ENCODE results near the gene SHISA5.
A peak's percentile ranks its signal among the peaks of the same experiment; 100 is the strongest.
"Not testable (repeated sequence)": the region's sequence is repeated elsewhere in the genome, so short reads cannot be mapped to it uniquely, and the experiment has no call there.

The SHISA5 gene

DNA sequence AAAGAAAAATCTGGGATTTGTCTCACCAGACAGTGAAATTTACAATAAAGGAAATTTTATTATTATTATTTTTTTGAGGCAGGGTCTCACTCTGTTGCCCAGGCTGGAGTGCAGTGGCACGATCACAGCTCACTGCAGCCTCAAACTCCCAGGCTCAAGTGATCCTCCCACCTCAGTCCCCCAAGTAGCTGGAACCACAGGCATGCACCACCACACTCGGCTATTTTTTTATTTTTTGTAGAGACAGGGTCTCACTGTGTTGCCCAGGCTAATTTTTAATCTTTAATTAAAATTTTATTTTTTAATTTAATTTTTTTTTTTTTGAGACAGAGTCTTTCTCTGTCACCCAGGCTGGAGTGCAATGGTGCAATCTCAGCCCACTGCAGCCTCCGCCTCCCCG is 29.9 kb downstream of the SHISA5 start:
- H3K4me3 ChIP-seq (ENCODE audit: low read depth in 1 of 2, low read length in 2 of 2); H3K9me3 ChIP-seq (ENCODE audit: control insufficient read depth in 1 of 2, low read length in 2 of 2); H3K27ac ChIP-seq (ENCODE audit: low read length); H3K27me3 ChIP-seq (ENCODE audit: low read depth, low read length): not testable (repeated sequence)
- H3K4me1 ChIP-seq (ENCODE audit: control insufficient read depth in 1 of 2, insufficient read depth in 2 of 2, low read length in 2 of 2) = peaks cover 9 to 34% of the 10 kb centered on the region in 2 donors
- H3K36me3 ChIP-seq (ENCODE audit: control insufficient read depth in 1 of 2, insufficient read depth in 2 of 2, low read length in 2 of 2) = peaks cover 0 to 26% of the 10 kb centered on the region in 2 donors

DNA sequence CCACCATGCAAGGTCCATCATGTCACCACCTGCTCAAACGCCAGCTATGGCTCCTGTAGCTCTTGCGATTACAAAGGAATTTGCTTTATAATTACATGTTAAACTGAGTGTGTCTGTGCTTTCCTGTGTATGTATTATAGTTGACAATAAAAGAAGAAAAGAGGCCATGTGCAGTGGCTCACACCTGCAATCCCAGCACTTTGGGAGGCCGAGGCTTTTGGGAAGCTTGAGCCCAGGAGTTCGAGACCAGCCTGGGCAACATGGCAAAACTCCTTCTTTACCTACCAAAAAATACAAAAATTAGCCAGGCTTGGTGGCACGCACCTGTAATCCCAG is 30.4 kb downstream of the SHISA5 start:
- H3K4me1 ChIP-seq (ENCODE audit: control insufficient read depth in 1 of 2, insufficient read depth in 2 of 2, low read length in 2 of 2) = peaks cover 9 to 39% of the 10 kb centered on the region in 2 donors
- H3K27me3 ChIP-seq (ENCODE audit: low read depth, low read length) = no peaks in the 10 kb centered on the region
- H3K4me3 ChIP-seq (ENCODE audit: low read depth in 1 of 2, low read length in 2 of 2) = peak overlapping the region in 1 of 2 donors; percentile 99
- H3K9me3 ChIP-seq (ENCODE audit: control insufficient read depth in 1 of 2, low read length in 2 of 2) = no peaks in the 10 kb centered on the region
- H3K27ac ChIP-seq (ENCODE audit: low read length) = peak overlapping the region; percentile 99
- H3K36me3 ChIP-seq (ENCODE audit: control insufficient read depth in 1 of 2, insufficient read depth in 2 of 2, low read length in 2 of 2) = peaks cover 2 to 26% of the 10 kb centered on the region in 2 donors

DNA sequence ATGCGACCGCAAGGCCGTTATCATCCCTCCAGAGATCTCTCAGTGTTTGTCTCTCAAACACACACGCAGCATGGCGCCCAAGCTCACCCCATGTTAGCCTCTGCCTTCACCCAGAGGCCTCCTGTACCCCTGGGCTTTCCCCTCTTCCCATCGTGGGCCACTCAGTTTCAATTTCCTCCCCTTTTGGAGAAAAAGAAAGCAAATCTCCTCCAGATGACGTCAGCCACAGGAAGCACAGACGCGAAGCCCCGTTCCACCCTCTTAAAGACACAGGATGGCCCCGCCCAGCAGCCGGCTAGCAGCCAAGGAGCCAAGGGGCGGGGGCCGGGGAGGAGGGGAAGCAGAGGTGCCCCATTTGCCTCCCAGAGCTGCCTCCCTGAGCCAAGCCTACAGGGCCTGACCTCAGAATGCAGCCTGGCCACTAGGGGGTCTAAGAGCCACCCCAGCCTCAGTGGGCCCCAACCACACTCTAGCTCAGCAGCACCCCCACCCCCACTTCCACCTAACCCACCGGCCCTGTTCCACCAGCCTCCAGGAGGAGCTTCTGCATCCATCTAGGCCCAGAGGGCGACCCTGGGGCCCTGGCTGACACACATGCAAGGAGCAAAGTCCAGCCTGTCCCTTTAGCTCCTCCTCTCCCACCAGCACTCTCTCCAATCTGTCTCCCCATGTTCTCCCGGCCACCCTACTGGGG is 30.9 kb downstream of the SHISA5 start:
- Histone ChIP-seq H3K4me1 (ENCODE audit: control insufficient read depth in 1 of 2, insufficient read depth in 2 of 2, low read length in 2 of 2) (peaks cover 13 to 44% of the 10 kb centered on the region in 2 donors), H3K27me3 (ENCODE audit: low read depth, low read length) (no peaks in the 10 kb centered on the region), H3K4me3 (ENCODE audit: low read depth in 1 of 2, low read length in 2 of 2) (peak overlapping the region; percentile 84 to 99), H3K9me3 (ENCODE audit: control insufficient read depth in 1 of 2, low read length in 2 of 2) (no peaks in the 10 kb centered on the region), H3K27ac (ENCODE audit: low read length) (peak overlapping the region; percentile 99), H3K36me3 (ENCODE audit: control insufficient read depth in 1 of 2, insufficient read depth in 2 of 2, low read length in 2 of 2) (peaks cover 7 to 26% of the 10 kb centered on the region in 2 donors)

DNA sequence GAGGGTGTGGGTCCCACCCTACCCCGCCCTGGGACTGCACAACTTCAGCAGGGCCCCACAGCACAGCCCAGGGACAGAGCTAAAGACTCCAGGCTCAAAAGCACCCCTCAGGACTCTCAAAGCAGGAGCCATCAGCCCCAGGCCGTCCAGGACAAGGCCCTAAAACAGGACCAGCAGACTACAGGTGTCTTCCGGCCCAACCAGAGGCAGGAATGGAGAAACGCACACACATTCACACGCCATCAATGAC is 31.4 kb downstream of the SHISA5 start:
- no peaks in the 10 kb centered on the region for H3K27me3 ChIP-seq (ENCODE audit: low read depth, low read length)
- no peaks in the 10 kb centered on the region for H3K9me3 ChIP-seq (ENCODE audit: control insufficient read depth in 1 of 2, low read length in 2 of 2)
- H3K4me1 ChIP-seq (ENCODE audit: control insufficient read depth in 1 of 2, insufficient read depth in 2 of 2, low read length in 2 of 2) = peaks cover 18 to 49% of the 10 kb centered on the region in 2 donors
- peaks cover 12 to 27% of the 10 kb centered on the region in 2 donors for H3K36me3 ChIP-seq (ENCODE audit: control insufficient read depth in 1 of 2, insufficient read depth in 2 of 2, low read length in 2 of 2)
- H3K27ac ChIP-seq (ENCODE audit: low read length) = peak overlapping the region; percentile 99
- peak overlapping the region; percentile 84 to 99 for H3K4me3 ChIP-seq (ENCODE audit: low read depth in 1 of 2, low read length in 2 of 2)

DNA sequence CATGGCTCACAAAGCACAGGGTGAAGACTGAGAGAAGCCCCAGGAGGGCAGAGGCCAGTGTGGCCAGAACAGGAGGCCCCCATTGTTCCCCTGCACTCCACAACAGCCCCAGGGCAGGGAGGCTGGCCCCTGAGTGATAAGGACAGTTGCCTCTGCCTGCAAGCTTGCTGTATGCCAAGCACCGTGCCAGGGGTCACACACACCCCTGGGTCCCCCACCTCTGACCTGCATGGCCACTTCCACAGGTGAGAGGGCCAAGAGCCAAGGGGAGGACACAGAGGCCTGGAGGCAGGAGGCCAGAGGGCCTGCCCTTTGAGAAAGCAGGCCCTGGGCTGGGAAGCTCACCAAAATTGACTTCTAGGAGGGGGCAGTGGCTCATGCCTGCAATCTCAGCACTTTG is 33.7 kb downstream of the SHISA5 start:
- Histone ChIP-seq H3K36me3 (ENCODE audit: control insufficient read depth in 1 of 2, insufficient read depth in 2 of 2, low read length in 2 of 2) (peaks cover 18 to 35% of the 10 kb centered on the region in 2 donors), H3K27ac (ENCODE audit: low read length) (peak overlapping the region; percentile 45), H3K27me3 (ENCODE audit: low read depth, low read length) (no peaks in the 10 kb centered on the region), H3K9me3 (ENCODE audit: control insufficient read depth in 1 of 2, low read length in 2 of 2) (no peaks in the 10 kb centered on the region), H3K4me3 (ENCODE audit: low read depth in 1 of 2, low read length in 2 of 2) (no peak overlapping the region), H3K4me1 (ENCODE audit: control insufficient read depth in 1 of 2, insufficient read depth in 2 of 2, low read length in 2 of 2) (peaks cover 27 to 64% of the 10 kb centered on the region in 2 donors)

DNA sequence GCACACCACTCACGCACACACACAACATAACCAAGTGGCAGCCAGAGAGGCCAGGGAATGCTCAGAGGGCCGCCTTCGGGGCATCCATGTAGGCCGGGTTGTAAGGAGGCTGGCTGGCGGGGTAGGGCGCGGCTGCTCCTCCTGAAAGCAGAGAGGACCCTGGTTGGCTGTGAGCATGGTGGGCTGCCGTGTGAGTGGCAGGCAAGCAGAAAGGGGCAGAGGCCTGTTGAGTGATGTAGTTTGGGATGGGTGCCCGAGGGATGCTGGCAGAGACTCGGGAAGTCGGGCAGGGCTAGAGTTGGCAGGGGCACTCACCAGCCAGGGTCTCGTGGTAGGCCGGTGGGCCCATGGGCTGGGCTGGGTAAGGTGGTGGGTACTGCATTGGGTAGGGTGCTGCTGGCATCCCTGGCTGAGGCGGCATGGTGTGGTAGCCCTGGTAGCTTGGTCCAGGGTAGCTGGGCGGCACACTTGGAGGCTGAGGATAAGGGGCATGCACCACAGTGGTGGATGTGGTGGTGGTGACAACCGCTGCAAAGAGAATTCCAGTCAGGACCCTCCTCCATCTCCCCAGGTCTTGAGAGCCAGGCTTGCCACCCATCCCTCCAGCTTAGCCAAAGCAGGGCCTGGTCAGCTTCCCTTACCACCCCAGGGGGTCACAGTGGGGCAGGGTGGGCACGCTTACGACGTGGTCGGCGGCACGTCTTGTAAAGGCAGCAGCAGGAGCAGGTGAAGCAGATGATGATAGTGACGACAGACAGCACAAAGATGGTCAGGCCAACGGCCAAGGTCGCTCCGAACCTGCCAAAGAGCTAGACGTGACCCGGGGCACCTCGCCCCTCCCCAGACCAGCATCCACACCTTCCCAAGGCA is 34.7 kb downstream of the SHISA5 start:
- peaks cover 31 to 72% of the 10 kb centered on the region in 2 donors for H3K4me1 ChIP-seq (ENCODE audit: control insufficient read depth in 1 of 2, insufficient read depth in 2 of 2, low read length in 2 of 2)
- H3K36me3 ChIP-seq (ENCODE audit: control insufficient read depth in 1 of 2, insufficient read depth in 2 of 2, low read length in 2 of 2) = peaks cover 18 to 37% of the 10 kb centered on the region in 2 donors
- H3K4me3 ChIP-seq (ENCODE audit: low read depth in 1 of 2, low read length in 2 of 2) = no peak overlapping the region
- H3K27ac ChIP-seq (ENCODE audit: low read length) = no peak overlapping the region
- H3K9me3 ChIP-seq (ENCODE audit: control insufficient read depth in 1 of 2, low read length in 2 of 2) = no peaks in the 10 kb centered on the region
- H3K27me3 ChIP-seq (ENCODE audit: low read depth, low read length) = no peaks in the 10 kb centered on the region

DNA sequence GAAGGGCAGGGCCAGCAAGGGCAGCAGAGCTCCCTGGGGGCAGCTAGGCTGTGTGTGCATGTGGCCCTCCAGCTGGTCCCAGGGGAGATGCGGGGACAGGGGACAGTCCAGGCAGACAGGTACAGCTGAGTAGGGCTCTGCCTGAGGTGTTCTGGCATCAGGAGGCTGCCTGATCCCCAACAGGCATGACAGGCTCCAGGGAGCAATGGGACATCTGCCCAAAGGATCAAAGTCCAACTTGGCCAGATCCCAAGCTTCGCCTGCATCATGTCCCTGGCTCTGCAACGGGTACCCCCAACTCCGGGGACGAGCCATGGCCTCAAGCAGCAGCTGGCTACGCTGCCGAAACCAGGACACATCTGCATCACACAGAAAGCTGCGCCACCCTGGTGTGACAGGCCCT is 35.6 kb downstream of the SHISA5 start:
- no peaks in the 10 kb centered on the region for H3K27me3 ChIP-seq (ENCODE audit: low read depth, low read length)
- no peaks in the 10 kb centered on the region for H3K9me3 ChIP-seq (ENCODE audit: control insufficient read depth in 1 of 2, low read length in 2 of 2)
- H3K4me3 ChIP-seq (ENCODE audit: low read depth in 1 of 2, low read length in 2 of 2) = no peak overlapping the region
- peaks cover 28 to 68% of the 10 kb centered on the region in 2 donors for H3K4me1 ChIP-seq (ENCODE audit: control insufficient read depth in 1 of 2, insufficient read depth in 2 of 2, low read length in 2 of 2)
- H3K27ac ChIP-seq (ENCODE audit: low read length) = peak overlapping the region; percentile 99
- peaks cover 18 to 45% of the 10 kb centered on the region in 2 donors for H3K36me3 ChIP-seq (ENCODE audit: control insufficient read depth in 1 of 2, insufficient read depth in 2 of 2, low read length in 2 of 2)

DNA sequence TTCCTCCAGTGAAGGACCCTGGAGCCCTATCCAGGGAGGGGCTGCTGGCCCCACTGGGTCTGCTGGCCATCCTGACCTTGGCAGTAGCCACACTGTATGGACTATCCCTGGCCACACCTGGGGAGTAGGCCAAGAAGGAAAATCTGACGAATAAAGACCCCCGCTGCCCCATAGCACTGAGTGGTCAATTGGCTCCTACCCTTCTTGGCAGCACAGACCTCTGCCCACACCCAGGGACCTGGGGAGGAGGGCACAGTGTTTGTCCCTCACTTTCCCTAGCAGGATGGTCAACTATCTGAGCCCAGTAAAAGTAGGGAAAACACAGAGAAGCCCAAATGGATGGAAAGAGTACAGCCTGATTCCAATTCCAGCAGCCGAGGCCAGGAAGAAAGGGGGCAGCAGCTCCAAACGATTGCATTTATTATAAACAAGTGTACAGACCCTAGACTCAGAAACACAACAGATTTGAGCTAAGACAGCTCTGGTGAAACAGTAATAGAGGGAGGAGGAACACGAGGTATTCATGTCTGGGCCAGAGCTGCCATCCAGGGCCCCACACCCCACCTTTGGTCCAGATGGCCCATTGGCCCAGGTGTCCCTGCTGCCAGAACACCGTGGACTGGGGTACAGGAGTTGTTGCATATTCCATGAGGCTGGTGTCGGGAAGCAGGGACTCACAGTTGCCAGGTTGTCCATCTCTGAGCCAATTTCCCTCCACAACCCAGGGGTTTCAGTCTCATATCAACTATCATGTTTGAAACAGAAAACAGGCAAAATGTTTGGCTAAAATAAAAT is 36.3 kb downstream of the SHISA5 start:
- H3K4me1 ChIP-seq (ENCODE audit: control insufficient read depth in 1 of 2, insufficient read depth in 2 of 2, low read length in 2 of 2) = peaks cover 27 to 67% of the 10 kb centered on the region in 2 donors
- H3K27ac ChIP-seq (ENCODE audit: low read length) = peak overlapping the region; percentile 99
- H3K36me3 ChIP-seq (ENCODE audit: control insufficient read depth in 1 of 2, insufficient read depth in 2 of 2, low read length in 2 of 2) = peaks cover 20 to 41% of the 10 kb centered on the region in 2 donors
- peak overlapping the region; percentile 68 to 80 for H3K4me3 ChIP-seq (ENCODE audit: low read depth in 1 of 2, low read length in 2 of 2)
- H3K27me3 ChIP-seq (ENCODE audit: low read depth, low read length) = no peaks in the 10 kb centered on the region
- no peaks in the 10 kb centered on the region for H3K9me3 ChIP-seq (ENCODE audit: control insufficient read depth in 1 of 2, low read length in 2 of 2)

DNA sequence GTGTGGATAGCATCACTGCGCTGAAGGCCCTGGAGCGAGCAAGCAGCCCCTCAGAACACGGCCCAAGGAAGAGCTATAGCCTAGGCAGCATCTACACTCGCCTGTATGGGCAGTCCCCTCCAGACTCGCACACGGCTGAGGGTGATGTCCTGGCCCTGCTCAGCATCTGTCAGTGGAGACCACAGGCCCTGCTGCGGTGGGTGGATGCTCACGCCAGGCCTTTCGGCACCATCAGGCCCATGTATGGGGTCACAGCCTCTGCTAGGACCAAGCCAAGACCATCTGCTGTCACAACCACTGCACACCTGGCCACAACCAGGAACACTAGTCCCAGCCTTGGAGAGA is 36.9 kb downstream of the SHISA5 start:
- H3K4me3 ChIP-seq (ENCODE audit: low read depth in 1 of 2, low read length in 2 of 2) = peak overlapping the region; percentile 68 to 80
- no peaks in the 10 kb centered on the region for H3K9me3 ChIP-seq (ENCODE audit: control insufficient read depth in 1 of 2, low read length in 2 of 2)
- H3K4me1 ChIP-seq (ENCODE audit: control insufficient read depth in 1 of 2, insufficient read depth in 2 of 2, low read length in 2 of 2) = peaks cover 27 to 67% of the 10 kb centered on the region in 2 donors
- H3K36me3 ChIP-seq (ENCODE audit: control insufficient read depth in 1 of 2, insufficient read depth in 2 of 2, low read length in 2 of 2) = peaks cover 20 to 41% of the 10 kb centered on the region in 2 donors
- peak overlapping the region; percentile 99 for H3K27ac ChIP-seq (ENCODE audit: low read length)
- H3K27me3 ChIP-seq (ENCODE audit: low read depth, low read length) = no peaks in the 10 kb centered on the region

DNA sequence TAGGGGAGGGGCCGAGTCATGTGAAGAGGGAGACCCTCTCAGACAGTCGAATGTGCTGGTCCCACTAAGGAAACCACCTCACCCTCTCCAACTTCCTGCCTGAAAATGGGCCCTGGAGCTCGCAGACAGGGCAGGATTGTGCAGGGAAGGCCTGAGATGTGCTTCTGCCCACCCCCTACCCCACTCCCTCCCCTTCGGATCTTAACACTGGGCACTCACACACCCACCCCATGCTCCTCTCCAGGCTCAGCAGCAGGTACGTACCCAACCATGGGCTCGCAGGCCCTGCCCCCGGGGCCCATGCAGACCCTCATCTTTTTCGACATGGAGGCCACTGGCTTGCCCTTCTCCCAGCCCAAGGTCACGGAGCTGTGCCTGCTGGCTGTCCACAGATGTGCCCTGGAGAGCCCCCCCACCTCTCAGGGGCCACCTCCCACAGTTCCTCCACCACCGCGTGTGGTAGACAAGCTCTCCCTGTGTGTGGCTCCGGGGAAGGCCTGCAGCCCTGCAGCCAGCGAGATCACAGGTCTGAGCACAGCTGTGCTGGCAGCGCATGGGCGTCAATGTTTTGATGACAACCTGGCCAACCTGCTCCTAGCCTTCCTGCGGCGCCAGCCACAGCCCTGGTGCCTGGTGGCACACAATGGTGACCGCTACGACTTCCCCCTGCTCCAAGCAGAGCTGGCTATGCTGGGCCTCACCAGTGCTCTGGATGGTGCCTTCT is 37.4 kb downstream of the SHISA5 start:
- peaks cover 27 to 63% of the 10 kb centered on the region in 2 donors for H3K4me1 ChIP-seq (ENCODE audit: control insufficient read depth in 1 of 2, insufficient read depth in 2 of 2, low read length in 2 of 2)

More for the DNA sequence above, 37.4 kb downstream of the SHISA5 start:
- Histone ChIP-seq H3K27ac (ENCODE audit: low read length) (peak overlapping the region; percentile 99), H3K9me3 (ENCODE audit: control insufficient read depth in 1 of 2, low read length in 2 of 2) (no peaks in the 10 kb centered on the region), H3K27me3 (ENCODE audit: low read depth, low read length) (no peaks in the 10 kb centered on the region), H3K4me3 (ENCODE audit: low read depth in 1 of 2, low read length in 2 of 2) (peak overlapping the region; percentile 68 to 80), H3K36me3 (ENCODE audit: control insufficient read depth in 1 of 2, insufficient read depth in 2 of 2, low read length in 2 of 2) (peaks cover 20 to 41% of the 10 kb centered on the region in 2 donors)

Measured in muscle layer of duodenum (tissue), 2 donors.